IMR-90 (cell line): Measurements from ENCODE around the gene SHISAL1. TPM values are rescaled to one million over a fixed set of nuclear protein-coding genes. Genes with fewer than 3 reads are reported as not detected.
A peak's percentile ranks its signal among the peaks of the same experiment; 100 is the strongest.

Experiments used
- ATAC-seq: fragments of 200-7000 bp; cut with Tn5 transposase; 2 replicates; pipeline ENCODE4 v1.9.1; 2020; ENCODE audit warnings: low read depth, mild to moderate bottlenecking, moderate library complexity
- BruUV-seq: library from RNA; stranded (reverse); fragments of 400-500 nt; replicated peaks from 2 replicates; lab custom pipeline; 2021; lab: Mats Ljungman, UMichigan
- CTCF ChIA-PET: fragments of 300-600 bp; formaldehyde crosslinking; extraction: SDS; loops from one replicate; lab custom pipeline; 2021; ENCODE audit warnings: antibody characterized with exemption; lab: Yijun Ruan, JAX
- POLR2A ChIA-PET: fragments of 300-600 bp; sonication (Branson Sonifier 250); formaldehyde crosslinking; loops from one replicate; lab custom pipeline; 2022; ENCODE audit warnings: antibody characterized with exemption; ENCODE audit not compliant: unreplicated experiment; lab: Charles Lee
- DNase-seq: peaks from one replicate; pipeline ENCODE4 v3.0.0; 2013
- H2AFZ ChIP-seq: replicated peaks from 2 replicates; pipeline ENCODE3; 2013; ENCODE audit warnings: low read length, mild to moderate bottlenecking; ENCODE audit not compliant: poor library complexity
- H2AK5ac ChIP-seq: 2 replicates; pipeline ENCODE4 v1.6.1; 2013; ENCODE audit warnings: low read depth, low read length, inconsistent platforms
- H2AK9ac ChIP-seq: replicated peaks from 2 replicates; pipeline ENCODE3; 2013; ENCODE audit warnings: mild to moderate bottlenecking, low read depth, low read length, moderate library complexity; ENCODE audit not compliant: poor library complexity
- H2BK120ac ChIP-seq: 2 replicates; pipeline ENCODE4 v1.6.1; 2013; ENCODE audit warnings: low read depth, low read length, inconsistent platforms
- H2BK15ac ChIP-seq: 3 replicates; pipeline ENCODE4 v1.6.1; 2013; ENCODE audit warnings: low read depth, low read length, inconsistent platforms
- H2BK20ac ChIP-seq: 2 replicates; pipeline ENCODE4 v1.6.1; 2013; ENCODE audit warnings: low read depth, mild to moderate bottlenecking, inconsistent platforms, low read length, moderate library complexity
- H2BK5ac ChIP-seq: 2 replicates; pipeline ENCODE4 v1.6.1; 2013; ENCODE audit warnings: mild to moderate bottlenecking, low read depth, low read length, inconsistent platforms; ENCODE audit not compliant: poor library complexity, severe bottlenecking
- H3K14ac ChIP-seq: replicated peaks from 2 replicates; pipeline ENCODE4 v1.6.1; 2013; ENCODE audit warnings: low read depth, low read length, inconsistent platforms
- H3K18ac ChIP-seq: 2 replicates; pipeline ENCODE4 v1.6.1; 2013; ENCODE audit warnings: low read depth, low read length, control low read depth
- H3K23ac ChIP-seq: 2 replicates; pipeline ENCODE4 v1.6.1; 2013; ENCODE audit warnings: low read depth, low read length, inconsistent platforms
- H3K27ac ChIP-seq: 2 replicates; pipeline ENCODE4 v1.5.1; 2013; ENCODE audit warnings: mild to moderate bottlenecking, control low read depth, low read length; ENCODE audit not compliant: insufficient read depth
- H3K27me3 ChIP-seq: 2 replicates; pipeline ENCODE4 v1.6.1; 2013; ENCODE audit warnings: low read length; ENCODE audit not compliant: control insufficient read depth, insufficient read depth
- H3K36me3 ChIP-seq: 2 replicates; pipeline ENCODE4 v1.6.1; 2013; ENCODE audit warnings: low read length, mixed read lengths; ENCODE audit not compliant: control insufficient read depth, insufficient read depth
- H3K4ac ChIP-seq: 2 replicates; pipeline ENCODE4 v1.6.1; 2013; ENCODE audit warnings: low read depth, low read length, inconsistent platforms
- H3K4me1 ChIP-seq: 2 replicates; pipeline ENCODE4 v1.6.1; 2013; ENCODE audit warnings: low read length, mixed read lengths; ENCODE audit not compliant: control insufficient read depth, insufficient read depth
- H3K4me2 ChIP-seq: 2 replicates; pipeline ENCODE4 v1.6.1; 2013; ENCODE audit warnings: low read depth, mild to moderate bottlenecking, control low read depth, low read length, moderate library complexity
- H3K4me3 ChIP-seq: 2 replicates; pipeline ENCODE4 v1.5.1; 2013; ENCODE audit warnings: low read depth, mild to moderate bottlenecking, control low read depth, low read length, moderate library complexity; ENCODE audit not compliant: insufficient read depth
- H3K56ac ChIP-seq: 2 replicates; pipeline ENCODE4 v1.6.1; 2013; ENCODE audit warnings: low read length, inconsistent platforms; ENCODE audit not compliant: insufficient read depth; ENCODE audit errors: extremely low read depth
- H3K79me1 ChIP-seq, 2 experiments: 2 replicates each; pipeline ENCODE4 v1.6.1; 2013; ENCODE audit warnings: low read length in 2 of 2, inconsistent platforms in 1 of 2, low read depth in 1 of 2
- H3K9ac ChIP-seq: 2 replicates; pipeline ENCODE4 v1.6.1; 2013; ENCODE audit warnings: low read depth, low read length, control low read depth
- H3K9me1 ChIP-seq: 2 replicates; pipeline ENCODE4 v1.6.1; 2013; ENCODE audit warnings: low read length, inconsistent platforms; ENCODE audit not compliant: insufficient read depth
- H3K9me3 ChIP-seq: 2 replicates; pipeline ENCODE4 v1.6.1; 2013; ENCODE audit warnings: low read length; ENCODE audit not compliant: control insufficient read depth, insufficient read depth
- H4K20me1 ChIP-seq: 2 replicates; pipeline ENCODE4 v1.6.1; 2013; ENCODE audit warnings: low read length, inconsistent platforms; ENCODE audit not compliant: insufficient read depth
- H4K5ac ChIP-seq: 2 replicates; pipeline ENCODE4 v1.6.1; 2013; ENCODE audit warnings: mild to moderate bottlenecking, low read depth, low read length, control low read depth
- H4K8ac ChIP-seq, 2 experiments: 2 replicates each; pipeline ENCODE4 v1.6.1; 2013; ENCODE audit warnings: low read depth in 2 of 2, low read length in 2 of 2, control low read depth in 1 of 2, inconsistent platforms in 1 of 2
- H4K91ac ChIP-seq: 2 replicates; pipeline ENCODE4 v1.6.1; 2013; ENCODE audit warnings: low read depth, low read length, inconsistent platforms; ENCODE audit not compliant: insufficient read depth
- ELK1 ChIP-seq: fragments of 150-350 bp; IDR thresholded peaks from 2 replicates; pipeline ENCODE4 v1.6.1; 2016; ENCODE audit warnings: low read depth, mild to moderate bottlenecking, low read length, moderate library complexity, borderline replicate concordance
- MAZ ChIP-seq: IDR thresholded peaks from 2 replicates; pipeline ENCODE4 v1.6.1; 2012; ENCODE audit warnings: low read depth, mild to moderate bottlenecking, low read length, improper control_type of control experiment, moderate library complexity, borderline replicate concordance
- NFE2L2 ChIP-seq: fragments of 150-350 bp; IDR thresholded peaks from 2 replicates; pipeline ENCODE4 v1.6.1; 2016; ENCODE audit warnings: low read depth, mild to moderate bottlenecking, low read length
- POLR2A ChIP-seq: IDR thresholded peaks from 2 replicates; pipeline ENCODE4 v1.6.1; 2012; ENCODE audit warnings: mild to moderate bottlenecking, low read depth, low read length
- RAD21 ChIP-seq: IDR thresholded peaks from 2 replicates; pipeline ENCODE4 v1.6.1; 2012; ENCODE audit warnings: low read length, improper control_type of control experiment
- RCOR1 ChIP-seq: IDR thresholded peaks from 2 replicates; pipeline ENCODE4 v1.6.1; 2012; ENCODE audit warnings: mild to moderate bottlenecking, low read length, improper control_type of control experiment; ENCODE audit not compliant: insufficient replicate concordance
- USF2 ChIP-seq: fragments of 150-350 bp; IDR thresholded peaks from 2 replicates; pipeline ENCODE4 v1.6.1; 2017; ENCODE audit warnings: mild to moderate bottlenecking, antibody characterized with exemption, low read length, low read depth
- WGBS, 2 experiments: methylation state at CpG; one replicate each; pipeline versions ENCODE4 v1.1.5 to v1.1.7; 2013; ENCODE audit warnings: missing lambda C conversion rate in 2 of 2; ENCODE audit not compliant: insufficient read length in 1 of 2; ENCODE audit errors: extremely low coverage in 2 of 2; 5-methylcytosine and 5-hydroxymethylcytosine counted together
- dilution Hi-C: fragments of 300-500 bp; cut with HindIII; formaldehyde crosslinking; loops from one replicate; pipeline ENCODE4 v1.14.3; 2018; ENCODE audit warnings: low sequenced_read_pairs; ENCODE audit not compliant: unreplicated experiment
- in situ Hi-C: fragments of 300-500 bp; cut with MboI; formaldehyde crosslinking; loops from 3 replicates; pipeline ENCODE4 v1.14.3; 2019; ENCODE audit warnings: low sequenced_read_pairs, inconsistent platforms, mixed read lengths
- intact Hi-C: fragments of 100-400 bp; cut with micrococcal nuclease; formaldehyde crosslinking; loops from 2 replicates; pipeline ENCODE4 v1.10.0; 2022
- polyA plus RNA-seq, 3 experiments: library from polyadenylated mRNA; depleted of rRNA; stranded (reverse); fragments of >200 nt; gene quantifications; 2 replicates each; pipeline ENCODE4 v1.2.3, GENCODE V29; 2012; ENCODE audit warnings: low replicate concordance in 1 of 3
- total RNA-seq: library from RNA; depleted of rRNA; stranded (reverse); fragments of >200 nt; gene quantifications from 2 replicates; pipeline ENCODE4 v1.2.3, GENCODE V29; 2012

The SHISAL1 gene
- total and polyA plus RNA-seq, 2 of the 4 experiments (the other 2 are of a cell fraction), result 1.0 to 1.4 TPM

DNA sequence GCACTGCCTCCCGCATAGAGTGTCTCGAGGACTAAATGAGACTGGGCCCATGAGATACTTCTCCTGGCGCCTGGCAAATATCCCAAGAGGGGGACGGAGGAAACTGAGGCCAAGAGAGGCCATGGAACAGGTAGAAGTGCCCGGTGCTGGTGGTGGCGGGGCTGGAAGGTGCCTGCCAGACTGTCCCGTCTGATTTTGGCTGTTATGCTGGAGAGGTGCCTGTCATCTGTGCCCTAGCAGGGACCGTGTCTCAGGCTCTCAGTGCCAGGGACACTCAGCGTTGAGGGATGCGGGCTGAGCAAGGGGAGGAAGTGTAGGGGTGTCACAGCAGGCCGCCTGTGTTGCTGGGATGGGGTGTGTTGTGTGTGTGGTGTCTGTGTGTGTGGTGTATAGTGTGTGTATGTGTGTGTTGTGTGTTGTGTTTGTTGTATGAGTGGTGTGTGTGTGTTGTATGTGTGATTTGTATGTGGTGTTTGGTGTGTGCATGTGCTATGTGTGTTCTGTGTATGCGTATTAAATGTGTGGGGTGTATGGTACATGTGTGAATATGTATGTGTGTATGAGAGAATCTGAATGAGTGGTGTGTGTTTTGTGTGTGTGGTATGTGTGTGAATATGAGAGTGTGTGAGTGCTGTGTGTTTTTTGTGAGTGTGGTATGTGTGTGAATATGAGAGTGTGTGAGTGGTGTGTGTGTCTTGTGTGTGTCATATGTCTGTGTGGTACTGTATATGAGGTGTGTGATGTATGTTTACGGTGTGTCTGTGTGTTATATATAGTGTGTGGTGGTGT, 21.3 kb upstream of the SHISAL1 start:
- Histone ChIP-seq H3K56ac (no peak overlapping the region), H2AK5ac (peak overlapping the region; percentile 69), H2AFZ (no peak overlapping the region), H3K4me2 (no peak overlapping the region), H3K27ac (no peak overlapping the region), H3K79me1 (no peaks in the 10 kb centered on the region), H2BK120ac (no peak overlapping the region), H2BK20ac (no peak overlapping the region), H3K9ac (no peak overlapping the region), H2BK15ac (0 out of 3 replicates have a peak overlapping the region, but pooled peaks have one; percentile 1), H3K27me3 (peaks cover 16% of the 10 kb centered on the region), H4K5ac (no peak overlapping the region), H3K23ac (no peak overlapping the region), H3K14ac (no peak overlapping the region), H3K4me1 (peaks cover 13% of the 10 kb centered on the region), H3K36me3 (no peaks in the 10 kb centered on the region), H4K91ac (no peak overlapping the region; the same call in 1 of the 2 replicates), H3K18ac (no peak overlapping the region), H3K9me1 (peaks cover 18% of the 10 kb centered on the region), H2AK9ac (peak overlapping the region; percentile 16), H3K4me3 (no peak overlapping the region), H3K9me3 (no peaks in the 10 kb centered on the region), H2BK5ac (peak overlapping the region; percentile 93), H3K4ac (no peak overlapping the region), H4K20me1 (peaks cover 10% of the 10 kb centered on the region; the same call in 1 of the 2 replicates), H4K8ac (no peak overlapping the region)
- DNase-seq (no peak), ATAC-seq (no peak)
- intact Hi-C loops, result no loop called here
- no TSS peak for BruUV-seq
- 100% methylated on average over 4 of the region's 13 CpGs; no CpG with 5 or more reads in 1 of the 2 experiments for WGBS, 2 experiments
- TF ChIP-seq RCOR1 (no peak), MAZ (no peak), POLR2A (no peak), USF2 (no peak), ELK1 (no peak), RAD21 (no peak), NFE2L2 (no peak)
- ChIA-PET CTCF (no interaction called here), POLR2A (no interaction called here)
- dilution Hi-C loops, result no loop called here
- in situ Hi-C loops, result loop anchor here (10.0 kb wide), 1 partner anchor 339 kb away; no protein-coding TSS in a partner anchor
